HAP-1 (cell line): ENCODE results near the gene SLC8B1.

ENCODE experiments used
- DNase-seq, 2 experiments: peaks; one replicate each; pipeline ENCODE4 v3.0.0-alpha.2; 2016 to 2020; ENCODE audit warnings: low spot score in 2 of 2
- H3K27me3 ChIP-seq: fragments of 250-450 bp; sonication (Bioruptor Pico); 2 replicates; pipeline ENCODE4 v1.5.1; 2020; ENCODE audit warnings: low read depth, mild to moderate bottlenecking, moderate library complexity
- H3K36me3 ChIP-seq: fragments of 250-450 bp; sonication (Bioruptor Pico); replicated peaks from 2 replicates; pipeline ENCODE4 v1.5.1; 2020; ENCODE audit warnings: mild to moderate bottlenecking
- H3K4me1 ChIP-seq: fragments of 250-450 bp; sonication (Bioruptor Pico); 2 replicates; pipeline ENCODE4 v1.5.1; 2020; ENCODE audit warnings: mild to moderate bottlenecking
- H3K4me3 ChIP-seq: fragments of 250-450 bp; sonication (Bioruptor Pico); 2 replicates; pipeline ENCODE4 v1.5.1; 2020; ENCODE audit warnings: mild to moderate bottlenecking, moderate library complexity
- H3K9me3 ChIP-seq: fragments of 250-450 bp; sonication (Bioruptor Pico); 2 replicates; pipeline ENCODE4 v1.5.1; 2020; ENCODE audit warnings: mild to moderate bottlenecking, moderate library complexity
- in situ Hi-C: fragments of 300-500 bp; cut with MboI; formaldehyde crosslinking; loops from 3 replicates; pipeline ENCODE4 v1.14.3; 2020; ENCODE audit warnings: low sequenced_read_pairs, inconsistent platforms, mixed read lengths

The SLC8B1 gene

DNA sequence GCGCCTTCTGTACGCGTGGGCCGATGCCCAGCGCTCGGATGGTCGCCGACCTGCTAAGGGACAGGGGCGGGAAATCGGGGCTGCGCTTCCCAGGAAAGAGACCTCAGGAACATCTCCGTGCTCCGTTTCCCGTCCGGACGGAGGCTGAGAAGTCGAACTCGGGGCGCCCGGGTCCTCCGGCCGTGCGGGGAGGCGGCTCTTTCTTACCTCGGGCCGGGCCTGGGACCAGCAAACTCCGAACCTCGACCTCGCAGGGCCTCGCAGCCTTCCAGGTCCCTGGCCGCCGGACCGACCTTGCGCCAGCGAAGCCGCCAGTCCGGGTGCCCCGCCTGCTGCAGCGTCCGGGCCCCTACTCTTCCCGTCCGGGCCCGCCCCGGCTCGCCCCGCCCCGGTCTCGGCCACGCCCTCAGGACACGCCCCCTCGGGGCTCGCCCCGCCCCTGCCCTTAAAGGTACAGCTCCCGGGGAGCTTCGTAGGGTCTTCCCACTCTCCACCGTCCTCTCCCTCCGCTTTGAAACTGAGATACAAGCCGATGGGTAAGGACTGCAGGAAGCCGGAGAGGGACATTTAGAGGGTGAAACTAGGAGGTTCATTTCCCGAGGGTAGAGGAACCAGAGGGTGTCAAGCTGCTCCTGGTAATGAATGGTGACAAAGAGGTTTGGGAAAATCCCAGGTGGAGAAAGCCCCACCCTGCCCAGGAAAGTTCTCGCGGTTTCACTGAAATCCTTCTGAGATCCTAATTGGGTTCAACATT, at the start of gene SLC8B1:
TSS of gene SLC8B1 (minus strand) at position 324 of the 754 bp plus-strand sequence. CDS start 2,231 bp downstream, outside the sequence.
- peak within 1 kb of the TSS; percentile 83 for H3K4me3 ChIP-seq
- in situ Hi-C loops: no loop called here
- H3K36me3 ChIP-seq: peaks cover 34% of the 10 kb centered on the region
- peaks cover 21% of the 10 kb centered on the region for H3K4me1 ChIP-seq
- H3K27me3 ChIP-seq: no peaks in the 10 kb centered on the region
- 0 out of 2 replicates have a peak, but pooled peaks cover 3% of the 10 kb centered on the region for H3K9me3 ChIP-seq
- DNase-seq: peak; percentile 79 to 91

DNA sequence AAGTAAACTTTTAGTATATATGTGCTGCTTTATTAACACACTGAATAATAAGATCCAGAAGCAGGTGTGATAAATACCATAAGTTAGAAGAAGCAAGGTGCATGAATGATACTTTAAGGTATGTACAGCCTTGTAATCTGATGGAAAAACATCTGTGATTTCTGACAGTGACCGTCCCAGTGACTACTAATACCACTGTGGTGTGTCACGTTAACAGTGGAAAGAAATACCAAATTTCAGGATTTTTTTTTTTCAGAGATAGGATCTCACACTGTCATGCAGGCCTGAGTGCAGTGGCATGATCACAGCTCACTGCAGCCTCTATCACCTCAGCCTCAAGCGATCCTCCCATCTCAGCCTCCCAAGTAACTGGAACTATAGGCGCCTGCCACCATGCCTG, 47.3 kb upstream of the SLC8B1 start:
- in situ Hi-C loops: no loop called here

DNA sequence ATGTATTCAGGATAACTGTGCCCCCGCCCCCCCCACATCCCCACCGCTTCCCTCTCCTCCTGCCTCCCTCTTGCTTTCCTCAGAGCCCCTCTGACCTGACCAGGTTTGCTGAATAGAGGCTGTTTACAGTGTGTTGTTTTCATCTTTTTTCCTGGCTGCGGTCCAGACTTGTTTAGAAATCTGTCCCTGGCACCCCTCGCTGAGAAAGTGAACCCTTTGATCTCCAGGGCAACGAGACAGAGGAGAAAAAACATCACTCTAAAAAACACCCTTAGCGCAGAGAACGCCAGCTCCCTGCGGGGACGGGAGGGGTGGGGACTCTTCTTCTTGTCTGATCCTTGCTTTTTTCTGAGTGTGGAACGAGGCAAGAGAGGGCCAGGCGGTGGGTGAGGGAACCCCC, 46.3 kb upstream of the SLC8B1 start:
- Histone ChIP-seq H3K4me1 (no peaks in the 10 kb centered on the region), H3K9me3 (no peaks in the 10 kb centered on the region)
- DNase-seq: no peak

More for the DNA sequence above, 47.3 kb upstream of the SLC8B1 start:
- no peaks in the 10 kb centered on the region for H3K27me3 ChIP-seq
- no peaks in the 10 kb centered on the region for H3K4me1 ChIP-seq
- no peaks in the 10 kb centered on the region for H3K9me3 ChIP-seq
- no peak for DNase-seq
- H3K4me3 ChIP-seq: no peak overlapping the region
- H3K36me3 ChIP-seq: peaks cover 23% of the 10 kb centered on the region

DNA sequence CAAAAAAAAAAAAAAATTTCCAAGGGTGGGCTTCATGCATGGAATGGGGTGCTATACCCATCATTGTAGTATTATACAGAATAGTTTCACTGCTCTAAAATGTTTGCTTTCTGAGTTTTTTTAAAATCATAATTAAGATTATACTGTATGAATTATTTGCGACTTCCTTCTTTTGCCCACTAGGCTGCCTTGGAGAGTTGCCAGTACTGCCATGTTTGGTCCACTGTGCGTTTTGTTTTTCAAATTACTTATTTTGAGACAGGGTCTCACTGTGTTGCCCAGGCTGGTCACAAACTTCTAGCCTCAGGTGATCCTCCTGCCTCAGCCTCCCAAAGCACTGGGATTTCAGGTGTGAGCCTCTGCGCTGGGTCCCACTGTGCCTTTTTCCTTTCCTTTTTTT, 43.4 kb upstream of the SLC8B1 start:
- Histone ChIP-seq H3K36me3 (peaks cover 28% of the 10 kb centered on the region), H3K4me3 (no peak overlapping the region), H3K9me3 (no peaks in the 10 kb centered on the region), H3K4me1 (no peaks in the 10 kb centered on the region), H3K27me3 (no peaks in the 10 kb centered on the region)
- in situ Hi-C loops: no loop called here
- DNase-seq: no peak

More for the DNA sequence above, 46.3 kb upstream of the SLC8B1 start:
- Histone ChIP-seq H3K27me3 (no peaks in the 10 kb centered on the region), H3K4me3 (no peak overlapping the region), H3K36me3 (peaks cover 26% of the 10 kb centered on the region)
- in situ Hi-C loops: no loop called here

DNA sequence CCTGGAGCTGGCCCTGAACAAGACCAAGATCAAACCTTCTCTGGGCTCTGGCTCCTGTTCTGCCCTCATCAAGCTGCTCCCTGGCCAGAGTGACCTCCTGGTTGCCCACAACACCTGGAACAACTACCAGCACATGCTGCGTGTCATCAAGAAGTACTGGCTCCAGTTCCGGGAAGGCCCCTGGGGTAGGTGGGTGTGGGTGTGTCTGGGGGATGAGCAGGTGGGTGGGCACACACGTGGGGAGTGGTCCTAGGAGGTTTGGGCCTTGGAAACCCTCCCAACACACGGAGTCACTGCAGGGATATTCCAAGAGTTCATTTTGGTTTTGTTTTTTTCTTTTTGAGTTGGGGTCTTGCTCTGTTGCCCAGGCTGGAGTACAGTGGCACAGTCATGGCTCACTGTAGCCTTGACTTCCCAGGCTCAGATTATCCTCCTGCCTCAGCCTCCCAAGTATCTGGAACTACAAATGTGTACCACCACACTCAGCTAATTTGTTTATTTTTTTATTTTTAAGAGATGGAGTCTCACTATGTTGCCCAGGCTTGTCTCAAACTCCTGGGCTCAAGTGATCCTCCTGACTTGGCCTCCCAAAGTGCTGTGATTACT, 40.0 kb upstream of the SLC8B1 start:
- in situ Hi-C loops: no loop called here
- H3K36me3 ChIP-seq: peaks cover 28% of the 10 kb centered on the region
- H3K4me3 ChIP-seq: no peak overlapping the region
- no peaks in the 10 kb centered on the region for H3K4me1 ChIP-seq
- H3K9me3 ChIP-seq: no peaks in the 10 kb centered on the region
- no peaks in the 10 kb centered on the region for H3K27me3 ChIP-seq
- DNase-seq: no peak

DNA sequence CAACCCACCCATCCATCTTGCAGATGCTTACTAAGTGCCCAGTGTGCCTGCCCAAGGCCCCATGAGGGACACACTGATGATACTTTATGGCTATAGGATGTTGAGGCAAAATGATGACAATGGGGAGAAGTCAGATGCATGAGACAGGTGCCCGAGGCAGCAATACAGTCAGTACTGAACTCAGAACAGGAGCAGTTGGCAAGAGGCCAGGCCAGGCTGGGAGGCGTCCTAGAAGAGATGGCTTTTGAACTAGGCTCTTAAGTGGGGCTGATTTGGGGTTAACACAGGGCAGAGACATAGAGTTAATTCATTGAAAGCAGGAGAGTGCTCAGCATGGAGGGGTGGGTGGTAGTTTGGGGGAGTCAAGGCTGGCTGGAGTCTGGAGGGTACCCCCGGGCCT, 39.1 kb upstream of the SLC8B1 start:
- DNase-seq: no peak
- no peak overlapping the region for H3K4me3 ChIP-seq
- in situ Hi-C loops: no loop called here

DNA sequence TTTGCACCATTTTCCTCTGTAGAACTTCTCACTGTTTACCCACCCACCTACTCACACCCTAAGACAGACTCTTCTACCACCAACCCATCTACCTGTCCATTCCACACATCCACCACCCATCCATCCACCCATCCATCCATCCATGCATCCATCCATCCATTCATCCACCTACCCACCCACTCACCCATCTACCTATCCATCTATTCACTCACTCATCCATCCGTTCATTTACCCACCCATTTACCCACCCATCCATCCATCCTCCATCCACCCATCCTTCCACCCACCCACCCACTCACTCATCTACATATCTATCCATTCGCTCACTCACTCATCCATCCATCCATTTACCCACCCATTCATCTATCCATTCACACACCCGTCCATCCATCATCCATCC, 38.5 kb upstream of the SLC8B1 start:
- peaks cover 25% of the 10 kb centered on the region for H3K36me3 ChIP-seq
- no peak for DNase-seq
- H3K27me3 ChIP-seq: no peaks in the 10 kb centered on the region
- H3K4me3 ChIP-seq: no peak overlapping the region
- no peaks in the 10 kb centered on the region for H3K4me1 ChIP-seq
- in situ Hi-C loops: no loop called here
- H3K9me3 ChIP-seq: no peaks in the 10 kb centered on the region

More for the DNA sequence above, 39.1 kb upstream of the SLC8B1 start:
- peaks cover 25% of the 10 kb centered on the region for H3K36me3 ChIP-seq
- H3K4me1 ChIP-seq: no peaks in the 10 kb centered on the region
- no peaks in the 10 kb centered on the region for H3K9me3 ChIP-seq
- H3K27me3 ChIP-seq: no peaks in the 10 kb centered on the region

DNA sequence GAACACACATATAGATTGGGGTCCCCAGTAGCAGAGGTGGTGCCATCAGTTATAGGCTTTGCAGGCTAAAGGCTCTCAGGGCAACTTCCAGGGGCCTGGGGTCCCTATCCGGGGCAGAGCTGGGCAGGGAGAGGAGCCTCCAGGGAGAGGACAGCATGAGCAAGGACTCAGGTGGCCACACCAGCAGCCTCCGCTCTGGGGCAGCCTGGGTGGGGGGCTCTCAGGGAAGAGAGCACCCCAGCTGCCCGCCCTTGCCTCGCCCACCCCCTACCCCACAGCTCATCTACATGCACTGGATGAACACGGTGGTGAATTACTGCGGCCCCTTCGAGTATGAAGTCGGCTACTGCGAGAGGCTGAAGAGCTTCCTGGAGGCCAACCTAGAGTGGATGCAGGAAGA, 37.5 kb upstream of the SLC8B1 start:
- H3K4me3 ChIP-seq: no peak overlapping the region
- in situ Hi-C loops: no loop called here
- DNase-seq: no peak

DNA sequence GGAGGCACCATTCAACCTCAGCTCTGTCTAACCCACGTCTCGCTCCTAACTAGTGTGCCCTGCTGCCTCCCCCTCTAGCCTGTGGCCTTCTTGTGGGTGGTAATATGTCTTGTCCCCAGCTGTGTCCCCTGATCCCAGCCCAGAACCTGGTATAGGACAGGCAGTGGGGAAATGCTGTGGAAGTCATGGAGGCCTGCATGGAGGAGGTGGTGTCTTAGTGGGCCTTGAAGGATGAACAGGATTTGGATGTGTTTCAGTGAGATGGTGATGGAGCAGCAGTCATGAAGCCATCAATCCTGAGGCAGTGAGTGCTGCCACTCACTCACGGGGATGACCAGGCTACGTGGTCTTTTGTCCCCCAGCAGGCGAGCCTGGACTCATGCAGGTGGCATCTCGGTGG, 36.9 kb upstream of the SLC8B1 start:
- Histone ChIP-seq H3K9me3 (no peaks in the 10 kb centered on the region), H3K4me1 (no peaks in the 10 kb centered on the region), H3K27me3 (no peaks in the 10 kb centered on the region), H3K4me3 (no peak overlapping the region), H3K36me3 (peaks cover 15% of the 10 kb centered on the region)
- DNase-seq: no peak
- in situ Hi-C loops: no loop called here

More for the DNA sequence above, 37.5 kb upstream of the SLC8B1 start:
- H3K9me3 ChIP-seq: no peaks in the 10 kb centered on the region
- no peaks in the 10 kb centered on the region for H3K27me3 ChIP-seq
- no peaks in the 10 kb centered on the region for H3K4me1 ChIP-seq
- H3K36me3 ChIP-seq: peaks cover 21% of the 10 kb centered on the region

DNA sequence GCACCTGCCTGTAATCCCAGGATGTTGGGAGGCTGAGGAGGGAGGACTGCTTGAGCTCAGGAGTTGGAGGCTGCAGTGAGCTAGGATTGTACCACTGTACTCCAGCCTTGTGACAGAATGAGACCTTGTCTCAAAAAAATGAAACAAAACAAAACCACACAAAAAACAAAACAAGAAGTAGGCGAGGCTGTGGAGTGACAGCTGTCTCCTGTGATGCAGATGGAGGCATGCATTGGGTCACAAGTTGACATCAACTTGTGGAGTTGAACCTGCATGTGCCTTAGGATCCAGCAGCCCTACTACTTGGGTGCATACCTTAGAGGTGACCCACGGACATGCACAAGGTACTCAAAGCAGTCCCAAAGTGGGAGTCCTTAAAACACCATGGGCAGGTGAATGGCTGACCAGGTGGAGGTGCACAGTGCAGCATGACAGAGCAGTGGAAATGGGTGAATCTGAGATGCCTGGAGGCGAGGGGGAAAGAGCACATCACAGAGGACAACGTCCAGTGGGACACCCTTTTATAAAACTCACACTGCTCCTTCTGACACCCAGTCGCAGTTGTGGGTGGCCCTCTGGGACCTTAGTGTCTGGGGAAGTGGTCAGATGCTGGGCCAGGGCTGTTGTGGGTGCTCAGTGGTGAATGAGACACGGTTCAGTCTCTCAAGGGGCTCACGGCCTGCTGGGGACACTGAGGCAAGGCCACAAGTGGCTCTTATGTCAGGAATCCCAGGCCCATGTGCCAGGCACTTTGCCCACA, 36.2 kb upstream of the SLC8B1 start:
- Histone ChIP-seq H3K27me3 (no peaks in the 10 kb centered on the region), H3K9me3 (no peaks in the 10 kb centered on the region), H3K4me1 (no peaks in the 10 kb centered on the region), H3K36me3 (peaks cover 13% of the 10 kb centered on the region), H3K4me3 (no peak overlapping the region)
- DNase-seq: no peak
- in situ Hi-C loops: no loop called here

DNA sequence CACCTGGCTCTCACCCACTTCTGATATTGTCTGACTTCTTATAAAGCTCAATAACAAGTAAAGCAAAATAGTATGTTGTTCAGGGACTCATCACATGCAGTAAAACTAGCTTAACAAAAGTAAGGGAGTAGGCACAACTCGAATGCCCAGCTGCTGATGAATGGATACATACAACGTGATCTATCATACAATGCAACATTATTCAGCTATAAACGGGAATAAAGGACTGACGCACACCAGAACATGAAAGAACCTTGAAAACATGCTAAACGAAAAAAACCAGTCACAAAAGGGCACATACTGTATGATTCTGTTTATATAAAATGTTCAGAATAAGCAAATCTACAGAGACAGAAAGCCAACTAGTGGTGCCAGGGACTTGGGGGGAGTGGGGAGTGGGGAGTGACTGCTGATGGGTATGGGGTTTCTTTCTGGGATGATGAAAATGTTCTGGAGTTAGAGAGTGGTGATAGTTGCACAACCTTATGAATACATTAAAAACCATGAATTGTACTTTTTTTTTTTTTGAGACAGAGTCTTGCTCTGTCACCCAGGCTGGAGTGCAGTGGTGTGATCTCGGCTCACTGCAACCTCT, 34.6 kb upstream of the SLC8B1 start:
- in situ Hi-C loops: no loop called here
- peaks cover 8% of the 10 kb centered on the region for H3K36me3 ChIP-seq
- no peaks in the 10 kb centered on the region for H3K9me3 ChIP-seq
- no peaks in the 10 kb centered on the region for H3K27me3 ChIP-seq
- H3K4me1 ChIP-seq: no peaks in the 10 kb centered on the region
- H3K4me3 ChIP-seq: no peak overlapping the region
- no peak for DNase-seq

DNA sequence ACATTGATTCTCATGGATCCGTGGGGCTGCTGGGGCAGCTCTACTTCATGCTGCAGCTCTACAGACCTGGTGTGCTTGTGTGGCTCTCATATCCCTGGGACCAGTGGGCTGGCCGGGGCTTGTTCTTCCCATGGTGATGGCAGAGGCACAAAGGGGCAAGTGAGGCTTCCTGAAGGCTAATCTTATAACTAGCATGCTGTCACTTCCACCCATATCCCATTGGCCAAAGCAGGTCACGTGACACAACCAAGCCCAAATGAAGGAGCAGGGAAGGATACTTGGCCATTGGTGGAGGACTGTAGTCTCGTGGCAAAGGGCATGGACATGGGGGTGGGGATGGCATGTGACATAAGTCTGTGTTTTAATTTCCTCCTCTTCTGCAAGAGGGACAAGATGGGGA, 33.4 kb upstream of the SLC8B1 start:
- in situ Hi-C loops: no loop called here
- H3K4me3 ChIP-seq: no peak overlapping the region
- H3K9me3 ChIP-seq: no peaks in the 10 kb centered on the region
- DNase-seq: peak in 1 of 2 experiments; percentile 26
- H3K27me3 ChIP-seq: no peaks in the 10 kb centered on the region
- H3K4me1 ChIP-seq: no peaks in the 10 kb centered on the region
- H3K36me3 ChIP-seq: peaks cover 8% of the 10 kb centered on the region

DNA sequence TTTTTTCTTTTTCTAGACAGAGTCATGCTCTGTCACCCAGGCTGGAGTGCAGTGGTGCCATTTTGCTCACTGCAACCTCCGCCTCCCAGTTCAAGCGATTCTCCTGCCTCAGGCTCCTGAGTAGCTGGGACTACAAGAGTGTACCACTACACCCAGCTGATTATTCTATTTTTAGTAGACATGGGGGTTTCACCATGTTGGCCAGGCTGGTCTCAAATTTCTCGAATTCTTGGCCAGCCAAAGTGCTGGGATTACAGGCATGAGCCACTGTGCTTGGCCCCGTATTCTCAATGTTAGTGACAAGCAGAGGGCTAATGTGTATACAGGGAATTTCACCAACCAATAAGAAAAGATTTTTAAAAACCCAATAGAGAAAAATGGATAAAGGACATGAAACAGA, 31.9 kb upstream of the SLC8B1 start:
- H3K27me3 ChIP-seq: no peaks in the 10 kb centered on the region
- peaks cover 8% of the 10 kb centered on the region for H3K36me3 ChIP-seq
- H3K9me3 ChIP-seq: no peaks in the 10 kb centered on the region
- H3K4me3 ChIP-seq: no peak overlapping the region
- DNase-seq: no peak
- in situ Hi-C loops: no loop called here
- H3K4me1 ChIP-seq: no peaks in the 10 kb centered on the region
